DMS153 treated with DMSO at 0.1 percent for 48 hours (cell line): ENCODE measurements around the gene SLC12A3.
"Not testable (repeated sequence)": the region's sequence is repeated elsewhere in the genome, so short reads cannot be mapped to it uniquely, and the experiment has no call there.

Source experiments
- DNase-seq: peaks from one replicate; lab custom pipeline; 2025; ENCODE audit not compliant: unreplicated experiment; lab: John Stamatoyannopoulos, UW

SLC12A3 gene

GRCh38 chr16:56868766-56869165 lies 3.8 kb downstream of the SLC12A3 start:
- not testable (repeated sequence) for DNase-seq

- no peak for DNase-seq
Measured at GRCh38 chr16:56869513-56870275, 4.7 kb downstream of the SLC12A3 start.

GRCh38 chr16:56870276-56870888 lies 5.4 kb downstream of the SLC12A3 start:
- DNase-seq, result no peak

- no peak for DNase-seq
Measured at GRCh38 chr16:56871172-56871593, 6.2 kb downstream of the SLC12A3 start.

- DNase-seq, result no peak
Measured at GRCh38 chr16:56872863-56873391, 7.9 kb downstream of the SLC12A3 start.

- no peak for DNase-seq
Measured at GRCh38 chr16:56874800-56875199, 9.8 kb downstream of the SLC12A3 start.

- DNase-seq, result no peak
Measured at GRCh38 chr16:56876048-56876447, 11.0 kb downstream of the SLC12A3 start.

- no peak for DNase-seq
Measured at GRCh38 chr16:56877486-56878182, 12.6 kb downstream of the SLC12A3 start.

GRCh38 chr16:56878282-56878854 lies 13.4 kb downstream of the SLC12A3 start:
- no peak for DNase-seq

- no peak for DNase-seq
Measured at GRCh38 chr16:56879276-56879675, 14.3 kb downstream of the SLC12A3 start.

GRCh38 chr16:56880176-56880575 lies 15.2 kb downstream of the SLC12A3 start:
- DNase-seq, result no peak

- no peak for DNase-seq
Measured at GRCh38 chr16:56880685-56881084, 15.7 kb downstream of the SLC12A3 start.

GRCh38 chr16:56882077-56882800 lies 17.2 kb downstream of the SLC12A3 start:
- DNase-seq, result no peak

GRCh38 chr16:56883586-56883985 lies 18.6 kb downstream of the SLC12A3 start:
- no peak for DNase-seq

- DNase-seq, result no peak
Measured at GRCh38 chr16:56884026-56884582, 19.1 kb downstream of the SLC12A3 start.

- not testable (repeated sequence) for DNase-seq
Measured at GRCh38 chr16:56884929-56885328, 19.9 kb downstream of the SLC12A3 start.

GRCh38 chr16:56885446-56886162 lies 20.6 kb downstream of the SLC12A3 start:
- no peak for DNase-seq

GRCh38 chr16:56886296-56886695 lies 21.3 kb downstream of the SLC12A3 start:
- DNase-seq, result no peak

- no peak for DNase-seq
Measured at GRCh38 chr16:56886826-56887225, 21.8 kb downstream of the SLC12A3 start.

GRCh38 chr16:56888806-56889205 lies 23.8 kb downstream of the SLC12A3 start:
- DNase-seq, result no peak
